ENCODE results near the gene PCGF2.
A peak's percentile ranks its signal among the peaks of the same experiment; 100 is the strongest.

DNA sequence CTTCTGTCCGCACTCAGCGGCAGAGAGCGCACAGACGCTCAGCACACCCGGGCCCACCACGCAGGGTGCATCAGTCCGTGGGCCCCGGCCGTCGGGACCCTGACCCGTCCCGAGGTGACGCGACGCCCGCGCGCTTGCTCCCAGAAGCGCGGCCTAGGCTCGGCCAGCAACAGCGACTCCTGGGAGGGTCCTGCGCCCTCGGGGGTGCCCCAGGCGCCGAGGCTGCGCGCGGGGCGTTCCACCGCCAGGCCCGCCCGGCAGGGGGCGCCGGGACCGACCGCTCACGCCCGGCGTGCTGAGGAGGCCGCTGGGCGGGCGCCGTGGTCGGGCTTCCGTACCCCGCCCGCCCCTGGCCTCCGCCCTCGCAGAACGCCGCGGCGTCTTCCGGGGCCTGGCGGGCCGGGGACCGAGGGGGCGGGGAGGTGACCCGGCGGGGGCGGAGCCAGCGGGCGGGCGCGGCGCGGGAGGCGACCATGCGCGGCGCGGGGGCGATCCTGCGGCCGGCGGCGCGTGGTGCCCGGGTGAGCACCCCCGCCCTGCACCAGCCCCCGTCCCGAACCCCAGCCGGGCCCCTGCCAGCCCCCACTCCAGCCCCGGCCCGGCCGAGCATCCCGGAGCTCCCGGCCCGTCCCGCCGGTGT is 18.1 kb downstream of the PCGF2 start, which contains the start of gene CISD3:
- TF ChIP-seq CTCF (conservative IDR thresholded peaks at IDR 0.05 in 1 of 2, IDR thresholded peaks at IDR 0.05 in 1 of 2; ENCODE audit: extremely low read depth in 1 of 2, insufficient read depth in 1 of 2, low read depth in 1 of 2, low read length in 2 of 2) (peak; percentile 40 to 44), EZH2 (IDR thresholded peaks at IDR 0.05; ENCODE audit: borderline replicate concordance, low read length) (no peak)

All from mammary epithelial cell (primary cell).